ENCODE measurements around the gene DGKD. TPM values are rescaled to one million over a fixed set of nuclear protein-coding genes. Genes with fewer than 3 reads are reported as not detected.

The DGKD gene
- total and polyA plus RNA-seq, 10 of the 15 experiments (the other 5 are each of a cell fraction or from before 2014, with no cell fraction given), result 2.7 to 81.9 (median 27.0) TPM

DNA sequence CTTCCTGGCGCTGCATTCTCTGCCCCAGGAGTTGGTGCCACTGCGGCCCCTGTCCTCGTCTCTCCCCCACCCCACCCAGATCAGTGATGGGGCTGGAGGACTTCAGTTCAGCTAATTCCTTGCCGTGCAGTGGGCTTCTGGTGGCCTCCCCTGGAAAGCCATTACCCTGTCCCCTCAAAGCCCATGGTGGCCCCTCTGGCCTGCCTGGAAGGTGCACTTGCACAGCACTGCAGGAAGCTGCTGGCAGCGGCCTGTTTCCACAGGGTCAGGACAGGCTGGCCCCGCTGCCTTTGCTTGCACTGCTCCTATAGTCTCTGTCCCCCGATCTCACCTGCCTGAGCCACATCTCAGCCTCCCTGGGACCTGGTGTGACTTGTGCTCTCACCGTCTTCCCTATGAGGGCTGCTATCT lies 107.2 kb downstream of the DGKD start (continued):
- no peak for TF ChIP-seq ZNF274 (IDR thresholded peaks at IDR 0.05; ENCODE audit: insufficient read depth, insufficient read length)

GRCh38 chr2:233462202-233462785 lies 108.0 kb downstream of the DGKD start:
- H3K36me3 ChIP-seq (ENCODE audit: control insufficient read depth in 2 of 2, insufficient read depth in 2 of 2, low read length in 1 of 2), result peaks cover 19 to 20% of the 10 kb centered on the region in 2 experiments
- H2AFZ ChIP-seq (ENCODE audit: control insufficient read depth, low read depth, low read length), result no peak overlapping the region
- BruUV-seq (replicated peaks), result no TSS peak
- no peak for FAIRE-seq
- no peak overlapping the region for H3K4me2 ChIP-seq (ENCODE audit: control insufficient read depth, insufficient read depth)
- DNase-seq (ENCODE audit: low read depth, low spot score), result no peak
- in situ Hi-C loops (cut with MboI) (no loop called here), intact Hi-C loops (cut with micrococcal nuclease; ENCODE audit: unreplicated experiment) (no loop called here)
- SMC1A ChIA-PET (ENCODE audit: uncharacterized antibody, unreplicated experiment), result interaction anchor here (1.5 kb wide), 1 partner anchor 102 kb away, joined by 3 read pairs; no protein-coding TSS in a partner anchor
- POLR2A ChIA-PET, result no interaction called here
- H3K4me3 ChIP-seq, result no peak overlapping the region
- no peaks in the 10 kb centered on the region for H4K20me1 ChIP-seq (ENCODE audit: control insufficient read depth, insufficient read depth)
- H3K9ac ChIP-seq (ENCODE audit: control insufficient read depth, insufficient read depth, low read length), result no peak overlapping the region
- RAD21 ChIA-PET (ENCODE audit: unreplicated experiment), result no interaction called here
- CTCF ChIA-PET, result no interaction called here
- no peaks in the 10 kb centered on the region for H3K4me1 ChIP-seq (ENCODE audit: control insufficient read depth, insufficient read depth, low read length)
- H3K9me3 ChIP-seq (replicated peaks; ENCODE audit: control insufficient read depth, insufficient read depth, low read length), result no peaks in the 10 kb centered on the region
- no peak for ATAC-seq
- 93% methylated on average over 22 of the region's 25 CpGs for WGBS (ENCODE audit: insufficient coverage, insufficient replicate concordance, low lambda C conversion rate, missing lambda C conversion rate)
- H3K27ac ChIP-seq (ENCODE audit: control insufficient read depth, insufficient read depth), result no peak overlapping the region
- H3K79me2 ChIP-seq (ENCODE audit: control insufficient read depth, insufficient read depth, low read length), result no peaks in the 10 kb centered on the region
- no peaks in the 10 kb centered on the region for H3K27me3 ChIP-seq (replicated peaks in 1 of 2; ENCODE audit: control insufficient read depth in 2 of 2, insufficient read depth in 2 of 2, low read length in 1 of 2)
- TF ChIP-seq PKNOX1 (IDR thresholded peaks at IDR 0.05), result no peak
- TF ChIP-seq LARP7 (IDR thresholded peaks at IDR 0.05), result no peak
- TF ChIP-seq ZNF687 (IDR thresholded peaks at IDR 0.05), result no peak
- no peak for TF ChIP-seq EGR1 (IDR thresholded peaks at IDR 0.05; ENCODE audit: borderline replicate concordance in 1 of 2, low read depth in 2 of 2, low read length in 2 of 2)
- TF ChIP-seq NFYB (IDR thresholded peaks at IDR 0.05; ENCODE audit: insufficient read depth, low read depth, low read length), result no peak
- TF ChIP-seq, protein P1, sequence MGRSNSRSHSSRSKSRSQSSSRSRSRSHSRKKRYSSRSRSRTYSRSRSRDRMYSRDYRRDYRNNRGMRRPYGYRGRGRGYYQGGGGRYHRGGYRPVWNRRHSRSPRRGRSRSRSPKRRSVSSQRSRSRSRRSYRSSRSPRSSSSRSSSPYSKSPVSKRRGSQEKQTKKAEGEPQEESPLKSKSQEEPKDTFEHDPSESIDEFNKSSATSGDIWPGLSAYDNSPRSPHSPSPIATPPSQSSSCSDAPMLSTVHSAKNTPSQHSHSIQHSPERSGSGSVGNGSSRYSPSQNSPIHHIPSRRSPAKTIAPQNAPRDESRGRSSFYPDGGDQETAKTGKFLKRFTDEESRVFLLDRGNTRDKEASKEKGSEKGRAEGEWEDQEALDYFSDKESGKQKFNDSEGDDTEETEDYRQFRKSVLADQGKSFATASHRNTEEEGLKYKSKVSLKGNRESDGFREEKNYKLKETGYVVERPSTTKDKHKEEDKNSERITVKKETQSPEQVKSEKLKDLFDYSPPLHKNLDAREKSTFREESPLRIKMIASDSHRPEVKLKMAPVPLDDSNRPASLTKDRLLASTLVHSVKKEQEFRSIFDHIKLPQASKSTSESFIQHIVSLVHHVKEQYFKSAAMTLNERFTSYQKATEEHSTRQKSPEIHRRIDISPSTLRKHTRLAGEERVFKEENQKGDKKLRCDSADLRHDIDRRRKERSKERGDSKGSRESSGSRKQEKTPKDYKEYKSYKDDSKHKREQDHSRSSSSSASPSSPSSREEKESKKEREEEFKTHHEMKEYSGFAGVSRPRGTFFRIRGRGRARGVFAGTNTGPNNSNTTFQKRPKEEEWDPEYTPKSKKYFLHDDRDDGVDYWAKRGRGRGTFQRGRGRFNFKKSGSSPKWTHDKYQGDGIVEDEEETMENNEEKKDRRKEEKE (IDR thresholded peaks at IDR 0.05), result no peak
- TF ChIP-seq ZNF384 (IDR thresholded peaks at IDR 0.05; ENCODE audit: borderline replicate concordance, low read depth, low read length), result no peak
- TF ChIP-seq EZH2 (IDR thresholded peaks at IDR 0.05; ENCODE audit: borderline replicate concordance, control insufficient read depth, low read depth, low read length), result no peak
- TF ChIP-seq CHD1 (IDR thresholded peaks at IDR 0.05; ENCODE audit: low read depth, low read length), result no peak
- no peak for TF ChIP-seq POLR2AphosphoS2 (IDR thresholded peaks at IDR 0.05; ENCODE audit: low read depth, low read length)
- no peak for TF ChIP-seq RCOR1 (conservative IDR thresholded peaks at IDR 0.05; ENCODE audit: low read depth, low read length)
- TF ChIP-seq USF2 (IDR thresholded peaks at IDR 0.05; ENCODE audit: borderline replicate concordance, low read depth, low read length), result no peak
